ENCODE data around the gene TLCD3A.

Gene TLCD3A

GRCh38 chr17:726271-726919, 6.0 kb upstream of the TLCD3A start:
- peaks cover 4% of the 10 kb centered on the region; the same call in 1 of the 2 replicates for H3K79me2 ChIP-seq (ENCODE audit: low read length)
- no peaks in the 10 kb centered on the region for H3K9me3 ChIP-seq (ENCODE audit: insufficient read depth, low read length)
- H4K20me1 ChIP-seq (ENCODE audit: insufficient read depth, low read length): no peaks in the 10 kb centered on the region
- no peak overlapping the region for H3K9ac ChIP-seq (ENCODE audit: low read length)
- no peaks in the 10 kb centered on the region for H3K27me3 ChIP-seq (ENCODE audit: low read depth, low read length)
- no peak overlapping the region for H2AFZ ChIP-seq (ENCODE audit: low read depth, low read length)
- H3K36me3 ChIP-seq (replicated peaks; ENCODE audit: low read depth, low read length): no peaks in the 10 kb centered on the region
- peaks cover 4% of the 10 kb centered on the region; the same call in 1 of the 2 replicates for H3K4me1 ChIP-seq (ENCODE audit: low read length)
- no peak overlapping the region for H3K27ac ChIP-seq (ENCODE audit: low read length)
- no peak for TF ChIP-seq CTCF (IDR thresholded peaks at IDR 0.05; ENCODE audit: low read depth, low read length)
- no peak overlapping the region for H3K4me3 ChIP-seq (ENCODE audit: low read length)
- no peak overlapping the region for H3K4me2 ChIP-seq (ENCODE audit: low read length)

GRCh38 chr17:728911-729310, 3.5 kb upstream of the TLCD3A start:
- Histone ChIP-seq H3K9ac (ENCODE audit: low read length) (no peak overlapping the region), H3K79me2 (ENCODE audit: low read length) (peaks cover 19% of the 10 kb centered on the region), H3K27ac (ENCODE audit: low read length) (no peak overlapping the region), H2AFZ (ENCODE audit: low read depth, low read length) (no peak overlapping the region), H3K36me3 (replicated peaks; ENCODE audit: low read depth, low read length) (peaks cover 6% of the 10 kb centered on the region), H3K4me1 (ENCODE audit: low read length) (peaks cover 10% of the 10 kb centered on the region), H3K9me3 (ENCODE audit: insufficient read depth, low read length) (no peaks in the 10 kb centered on the region), H3K4me3 (ENCODE audit: low read length) (no peak overlapping the region), H3K4me2 (ENCODE audit: low read length) (no peak overlapping the region), H4K20me1 (ENCODE audit: insufficient read depth, low read length) (no peaks in the 10 kb centered on the region), H3K27me3 (ENCODE audit: low read depth, low read length) (no peaks in the 10 kb centered on the region)
- TF ChIP-seq CTCF (IDR thresholded peaks at IDR 0.05; ENCODE audit: low read depth, low read length) (no peak), EZH2phosphoT487 (IDR thresholded peaks at IDR 0.05; ENCODE audit: low read depth) (no peak)

- Histone ChIP-seq H3K4me1 (ENCODE audit: low read length) (peaks cover 10% of the 10 kb centered on the region), H3K9me3 (ENCODE audit: insufficient read depth, low read length) (no peaks in the 10 kb centered on the region), H3K36me3 (replicated peaks; ENCODE audit: low read depth, low read length) (peaks cover 16% of the 10 kb centered on the region), H4K20me1 (ENCODE audit: insufficient read depth, low read length) (no peaks in the 10 kb centered on the region), H3K9ac (ENCODE audit: low read length) (peak overlapping the region; percentile 67), H3K79me2 (ENCODE audit: low read length) (peaks cover 30% of the 10 kb centered on the region), H3K27ac (ENCODE audit: low read length) (no peak overlapping the region), H3K4me3 (ENCODE audit: low read length) (peak overlapping the region; percentile 85), H2AFZ (ENCODE audit: low read depth, low read length) (0 out of 2 replicates have a peak overlapping the region, but pooled peaks have one; percentile 53), H3K27me3 (ENCODE audit: low read depth, low read length) (no peaks in the 10 kb centered on the region), H3K4me2 (ENCODE audit: low read length) (peak overlapping the region; percentile 52)
- TF ChIP-seq EZH2phosphoT487 (IDR thresholded peaks at IDR 0.05; ENCODE audit: low read depth): no peak
- no peak for TF ChIP-seq CTCF (IDR thresholded peaks at IDR 0.05; ENCODE audit: low read depth, low read length)
Observed at GRCh38 chr17:731644-732066, 741 bp upstream of the TLCD3A start.

- Histone ChIP-seq H3K9ac (ENCODE audit: low read length) (peak overlapping the region; percentile 81), H3K27me3 (ENCODE audit: low read depth, low read length) (no peaks in the 10 kb centered on the region), H3K79me2 (ENCODE audit: low read length) (peaks cover 38% of the 10 kb centered on the region), H3K4me3 (ENCODE audit: low read length) (peak overlapping the region; percentile 81), H4K20me1 (ENCODE audit: insufficient read depth, low read length) (no peaks in the 10 kb centered on the region), H3K4me2 (ENCODE audit: low read length) (peak overlapping the region; percentile 79), H2AFZ (ENCODE audit: low read depth, low read length) (peak overlapping the region; percentile 31; the same call in 1 of the 2 replicates), H3K4me1 (ENCODE audit: low read length) (peaks cover 10% of the 10 kb centered on the region), H3K36me3 (replicated peaks; ENCODE audit: low read depth, low read length) (peaks cover 19% of the 10 kb centered on the region), H3K9me3 (ENCODE audit: insufficient read depth, low read length) (no peaks in the 10 kb centered on the region), H3K27ac (ENCODE audit: low read length) (peak overlapping the region; percentile 50)
- no peak for TF ChIP-seq CTCF (IDR thresholded peaks at IDR 0.05; ENCODE audit: low read depth, low read length)
- TF ChIP-seq EZH2phosphoT487 (IDR thresholded peaks at IDR 0.05; ENCODE audit: low read depth): no peak
Observed at GRCh38 chr17:732902-733720, 715 bp downstream of the TLCD3A start.
